OCI-LY7 (cell line): Measurements from ENCODE around the gene GALNT17. TPM values are rescaled to one million over a fixed set of nuclear protein-coding genes. Genes with fewer than 3 reads are reported as not detected.

Experiments
- BruUV-seq: library from RNA; stranded (reverse); fragments of 400-500 nt; replicated peaks from 2 replicates; lab custom pipeline; 2021; lab: Mats Ljungman, UMichigan
- CTCF ChIA-PET: fragments of 300-600 bp; sonication (Branson Sonifier 250); formaldehyde crosslinking; loops from one replicate; lab custom pipeline; 2022; ENCODE audit warnings: antibody characterized with exemption; ENCODE audit not compliant: unreplicated experiment; lab: Charles Lee
- POLR2A ChIA-PET: fragments of 300-600 bp; sonication (Branson Sonifier 250); formaldehyde crosslinking; loops from one replicate; lab custom pipeline; 2022; ENCODE audit warnings: antibody characterized with exemption; lab: Charles Lee
- DNase-seq: peaks from one replicate; pipeline ENCODE4 v3.0.0-alpha.2; 2015; ENCODE audit warnings: low spot score
- H2AFZ ChIP-seq: fragments of 200-600 bp; sonication (generic), shearing (Covaris generic); 2 replicates; pipeline ENCODE4 v1.6.1; 2014; ENCODE audit warnings: mild to moderate bottlenecking, antibody characterized with exemption, low read length, moderate library complexity
- H3K27ac ChIP-seq: fragments of 200-600 bp; sonication (generic); 2 replicates; pipeline ENCODE4 v1.5.1; 2014; ENCODE audit warnings: mixed run types, low read depth, mild to moderate bottlenecking, moderate library complexity, low read length, inconsistent platforms; ENCODE audit not compliant: poor library complexity, severe bottlenecking
- H3K36me3 ChIP-seq: fragments of 200-600 bp; sonication (generic); 2 replicates; pipeline ENCODE4 v1.6.1; 2014; ENCODE audit warnings: mild to moderate bottlenecking, antibody characterized with exemption, low read length, moderate library complexity, mixed read lengths; ENCODE audit not compliant: insufficient read depth
- H3K4me1 ChIP-seq: fragments of 200-600 bp; sonication (generic); 2 replicates; pipeline ENCODE4 v1.5.1; 2014; ENCODE audit warnings: mild to moderate bottlenecking, low read length; ENCODE audit not compliant: insufficient read depth, poor library complexity, severe bottlenecking
- H3K4me2 ChIP-seq: fragments of 200-600 bp; sonication (generic); 2 replicates; pipeline ENCODE4 v1.6.1; 2014; ENCODE audit warnings: mild to moderate bottlenecking, low read length
- H3K4me3 ChIP-seq: fragments of 200-600 bp; sonication (generic); 2 replicates; pipeline ENCODE4 v1.5.1; 2014; ENCODE audit warnings: mild to moderate bottlenecking, low read depth, low read length; ENCODE audit not compliant: poor library complexity, severe bottlenecking
- H3K79me2 ChIP-seq: fragments of 200-600 bp; sonication (generic); 2 replicates; pipeline ENCODE4 v1.6.1; 2016; ENCODE audit warnings: low read depth, mild to moderate bottlenecking, low read length, moderate library complexity, mixed read lengths; ENCODE audit not compliant: insufficient read depth
- H3K9me2 ChIP-seq: fragments of 200-600 bp; sonication (generic); 2 replicates; pipeline ENCODE4 v1.6.1; 2016; ENCODE audit warnings: mild to moderate bottlenecking, low read length, mixed read lengths; ENCODE audit not compliant: insufficient read depth
- H3K9me3 ChIP-seq: fragments of 200-600 bp; sonication (generic); 2 replicates; pipeline ENCODE4 v1.6.1; 2014; ENCODE audit warnings: mild to moderate bottlenecking, mixed run types, low read length, mixed read lengths
- H4K20me1 ChIP-seq: fragments of 200-600 bp; sonication (generic); 2 replicates; pipeline ENCODE4 v1.6.1; 2014; ENCODE audit warnings: mild to moderate bottlenecking, antibody characterized with exemption, low read length, moderate library complexity, mixed read lengths; ENCODE audit not compliant: insufficient read depth
- EZH2phosphoT487 ChIP-seq: fragments of 200-600 bp; sonication (generic); IDR thresholded peaks from 2 replicates; pipeline ENCODE4 v1.6.1; 2018; ENCODE audit warnings: low read depth, borderline replicate concordance, mild to moderate bottlenecking, mixed run types, antibody characterized with exemption, low read length, moderate library complexity, mixed read lengths
- intact Hi-C: fragments of 100-400 bp; cut with micrococcal nuclease; formaldehyde crosslinking; loops from one replicate; pipeline ENCODE4 v1.10.0; 2022; ENCODE audit not compliant: unreplicated experiment
- total RNA-seq, 2 experiments: library from RNA; depleted of rRNA in 1 of 2; stranded (reverse); fragments of >200 nt in 1 of 2; shearing (Covaris generic) in 1 of 2; gene quantifications; 2 replicates each; pipeline ENCODE4 v1.2.3, GENCODE V29; 2014 to 2022
- TF ChIP-seq, protein P1 (sequence below): fragments of 200-600 bp; sonication (generic); conservative IDR thresholded peaks from 2 replicates; pipeline ENCODE4 v1.5.1; 2014; ENCODE audit warnings: mild to moderate bottlenecking, antibody characterized with exemption, low read length, moderate library complexity, mixed read lengths

The GALNT17 gene
- total RNA-seq, 2 experiments from 2014 or later: not detected

DNA sequence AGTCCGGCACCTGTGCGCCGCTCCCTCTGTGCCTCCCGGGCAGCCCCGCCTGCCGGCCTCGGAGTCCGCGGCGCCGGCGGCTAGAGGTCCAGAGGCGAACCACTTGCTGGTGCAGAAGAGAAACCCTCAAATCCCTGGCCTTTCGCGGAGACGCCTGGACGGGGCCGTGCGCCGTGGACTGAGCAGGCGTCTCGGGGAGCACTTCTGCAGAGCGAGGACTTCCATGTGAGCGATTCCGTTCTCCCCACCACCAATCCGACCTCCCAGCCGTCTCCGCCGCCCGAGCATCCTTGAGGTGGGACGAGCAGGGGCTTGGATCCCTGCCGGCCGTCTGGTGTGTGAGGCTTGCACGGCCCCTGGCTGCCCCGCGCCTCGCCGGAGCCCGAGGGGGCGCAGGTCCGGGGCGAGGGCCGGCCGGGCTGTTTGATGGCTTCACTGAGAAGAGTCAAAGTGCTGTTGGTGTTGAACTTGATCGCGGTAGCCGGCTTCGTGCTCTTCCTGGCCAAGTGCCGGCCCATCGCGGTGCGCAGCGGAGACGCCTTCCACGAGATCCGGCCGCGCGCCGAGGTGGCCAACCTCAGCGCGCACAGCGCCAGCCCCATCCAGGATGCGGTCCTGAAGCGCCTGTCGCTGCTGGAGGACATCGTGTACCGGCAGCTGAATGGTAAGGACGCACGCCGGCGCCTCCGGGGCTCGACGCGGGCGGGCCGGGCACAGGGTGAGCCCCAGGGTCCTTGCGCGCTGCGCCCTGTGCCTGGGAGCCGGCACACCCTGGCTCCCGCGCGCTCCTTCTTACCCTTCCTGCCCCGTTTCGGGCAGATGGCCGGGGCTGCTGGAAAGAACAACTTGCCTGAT, 660 bp downstream of the GALNT17 start:
- DNase-seq: no peak

DNA sequence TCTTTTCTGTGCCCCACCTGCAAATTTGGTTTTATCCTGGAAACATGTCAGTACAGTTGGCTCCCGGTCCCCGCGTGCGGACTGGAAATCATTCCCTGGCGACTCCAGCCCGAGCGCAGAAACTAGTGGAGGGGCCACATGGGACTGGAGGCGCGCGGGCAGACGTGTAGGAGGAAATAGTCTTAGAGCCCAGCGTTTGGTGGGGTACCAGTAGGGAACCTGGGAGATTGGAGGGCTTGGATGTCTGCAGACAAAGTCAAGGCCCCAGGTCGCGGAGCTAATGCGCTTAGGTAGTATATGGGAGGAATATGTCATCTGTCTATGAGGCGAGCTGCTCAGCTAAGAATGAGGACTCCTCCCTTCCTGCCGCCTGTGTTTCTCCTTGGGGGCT, 1.3 kb downstream of the GALNT17 start:
- no peak overlapping the region for H2AFZ ChIP-seq
- H3K4me3 ChIP-seq: no peak overlapping the region
- no peaks in the 10 kb centered on the region for H3K36me3 ChIP-seq
- intact Hi-C loops: no loop called here
- ChIA-PET POLR2A (no interaction called here), CTCF (no interaction called here)
- H3K9me2 ChIP-seq: no peaks in the 10 kb centered on the region
- H3K79me2 ChIP-seq: no peaks in the 10 kb centered on the region
- BruUV-seq: no TSS peak
- H3K4me2 ChIP-seq: no peak overlapping the region
- H4K20me1 ChIP-seq: no peaks in the 10 kb centered on the region
- H3K9me3 ChIP-seq: no peaks in the 10 kb centered on the region
- no peak for DNase-seq
- no peak overlapping the region for H3K27ac ChIP-seq
- no peaks in the 10 kb centered on the region for H3K4me1 ChIP-seq
- TF ChIP-seq EZH2phosphoT487: no peak
- TF ChIP-seq, protein P1, sequence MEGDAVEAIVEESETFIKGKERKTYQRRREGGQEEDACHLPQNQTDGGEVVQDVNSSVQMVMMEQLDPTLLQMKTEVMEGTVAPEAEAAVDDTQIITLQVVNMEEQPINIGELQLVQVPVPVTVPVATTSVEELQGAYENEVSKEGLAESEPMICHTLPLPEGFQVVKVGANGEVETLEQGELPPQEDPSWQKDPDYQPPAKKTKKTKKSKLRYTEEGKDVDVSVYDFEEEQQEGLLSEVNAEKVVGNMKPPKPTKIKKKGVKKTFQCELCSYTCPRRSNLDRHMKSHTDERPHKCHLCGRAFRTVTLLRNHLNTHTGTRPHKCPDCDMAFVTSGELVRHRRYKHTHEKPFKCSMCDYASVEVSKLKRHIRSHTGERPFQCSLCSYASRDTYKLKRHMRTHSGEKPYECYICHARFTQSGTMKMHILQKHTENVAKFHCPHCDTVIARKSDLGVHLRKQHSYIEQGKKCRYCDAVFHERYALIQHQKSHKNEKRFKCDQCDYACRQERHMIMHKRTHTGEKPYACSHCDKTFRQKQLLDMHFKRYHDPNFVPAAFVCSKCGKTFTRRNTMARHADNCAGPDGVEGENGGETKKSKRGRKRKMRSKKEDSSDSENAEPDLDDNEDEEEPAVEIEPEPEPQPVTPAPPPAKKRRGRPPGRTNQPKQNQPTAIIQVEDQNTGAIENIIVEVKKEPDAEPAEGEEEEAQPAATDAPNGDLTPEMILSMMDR: no peak

More for the DNA sequence above, 660 bp downstream of the GALNT17 start:
- H3K4me3 ChIP-seq: no peak overlapping the region
- POLR2A ChIA-PET: interaction anchor here (0.6 kb wide), 1 partner anchor 57 kb away, joined by 5 read pairs; no protein-coding TSS in a partner anchor
- CTCF ChIA-PET: no interaction called here
- H3K9me2 ChIP-seq: no peaks in the 10 kb centered on the region
- no peaks in the 10 kb centered on the region for H3K79me2 ChIP-seq
- no peaks in the 10 kb centered on the region for H3K36me3 ChIP-seq
- H3K9me3 ChIP-seq: no peaks in the 10 kb centered on the region
- BruUV-seq: no TSS peak
- H3K27ac ChIP-seq: no peak overlapping the region
- intact Hi-C loops: no loop called here
- TF ChIP-seq, protein P1: no peak
- TF ChIP-seq EZH2phosphoT487: no peak
- H3K4me1 ChIP-seq: no peaks in the 10 kb centered on the region
- no peaks in the 10 kb centered on the region for H4K20me1 ChIP-seq
- H2AFZ ChIP-seq: no peak overlapping the region
- H3K4me2 ChIP-seq: no peak overlapping the region

DNA sequence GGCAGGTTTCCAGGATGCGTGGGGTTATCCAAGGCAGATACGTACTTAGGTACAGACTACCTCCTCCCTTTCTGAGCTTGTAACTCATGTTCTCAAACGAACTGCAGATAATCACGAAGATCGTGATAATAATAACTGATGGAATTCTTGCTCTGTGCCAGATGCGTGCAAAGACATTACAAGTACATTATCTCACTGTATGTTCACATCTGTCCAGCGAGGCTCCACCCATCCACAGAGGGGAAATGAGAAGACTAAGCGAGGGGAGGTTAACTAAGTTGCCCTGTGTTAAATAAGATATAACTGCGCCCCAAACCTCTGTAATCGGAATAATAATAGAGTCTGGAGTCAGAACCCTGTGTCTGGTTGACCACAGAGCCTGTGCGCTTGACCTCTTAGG, 1.9 kb downstream of the GALNT17 start:
- BruUV-seq: no TSS peak
- Histone ChIP-seq H3K9me3 (no peaks in the 10 kb centered on the region), H2AFZ (no peak overlapping the region), H3K4me2 (no peak overlapping the region), H3K4me1 (no peaks in the 10 kb centered on the region), H3K4me3 (no peak overlapping the region), H4K20me1 (no peaks in the 10 kb centered on the region), H3K9me2 (no peaks in the 10 kb centered on the region), H3K27ac (no peak overlapping the region), H3K79me2 (no peaks in the 10 kb centered on the region), H3K36me3 (no peaks in the 10 kb centered on the region)
- ChIA-PET CTCF (no interaction called here), POLR2A (no interaction called here)
- TF ChIP-seq EZH2phosphoT487: no peak
- TF ChIP-seq, protein P1: no peak
- intact Hi-C loops: no loop called here
- no peak for DNase-seq
